Ishikawa (cell line): Measurements from ENCODE around the gene UTS2R.

Source experiments
- CEBPB ChIP-seq: IDR thresholded peaks from 2 replicates; pipeline ENCODE4 v1.6.1; 2012
- CREB1 ChIP-seq: IDR thresholded peaks from 2 replicates; pipeline ENCODE4 v1.6.1; 2012; ENCODE audit warnings: low read depth
- EGR1 ChIP-seq: IDR thresholded peaks from 2 replicates; pipeline ENCODE4 v1.6.1; 2012
- EP300 ChIP-seq: IDR thresholded peaks from 2 replicates; pipeline ENCODE4 v1.6.1; 2012; ENCODE audit warnings: borderline replicate concordance
- FOXM1 ChIP-seq: IDR thresholded peaks from 2 replicates; pipeline ENCODE4 v1.6.1; 2012; ENCODE audit warnings: low read depth, borderline replicate concordance
- NFIC ChIP-seq: IDR thresholded peaks from 2 replicates; pipeline ENCODE4 v1.6.1; 2012
- RAD21 ChIP-seq: IDR thresholded peaks from 2 replicates; pipeline ENCODE4 v1.6.1; 2012; ENCODE audit warnings: low read depth
- TAF1 ChIP-seq: IDR thresholded peaks from 2 replicates; pipeline ENCODE4 v1.6.1; 2012; ENCODE audit warnings: low read depth, mild to moderate bottlenecking
- TCF12 ChIP-seq: IDR thresholded peaks from 2 replicates; pipeline ENCODE4 v1.6.1; 2012; ENCODE audit warnings: low read depth
- TEAD4 ChIP-seq: IDR thresholded peaks from 2 replicates; pipeline ENCODE4 v1.6.1; 2012
- YY1 ChIP-seq: IDR thresholded peaks from 2 replicates; pipeline ENCODE4 v1.6.1; 2012; ENCODE audit warnings: low read depth
- ZBTB7A ChIP-seq: IDR thresholded peaks from 2 replicates; pipeline ENCODE4 v1.6.1; 2012; ENCODE audit warnings: low read depth
- TF ChIP-seq, protein P1 (sequence below): IDR thresholded peaks from 2 replicates; pipeline ENCODE4 v1.6.1; 2012; ENCODE audit warnings: low read depth, mild to moderate bottlenecking
- TF ChIP-seq, protein P2 (sequence below): IDR thresholded peaks from 2 replicates; pipeline ENCODE4 v1.6.1; 2012
- TF ChIP-seq, protein P3 (sequence below): IDR thresholded peaks from 2 replicates; pipeline ENCODE4 v1.6.1; 2012

The UTS2R gene

DNA sequence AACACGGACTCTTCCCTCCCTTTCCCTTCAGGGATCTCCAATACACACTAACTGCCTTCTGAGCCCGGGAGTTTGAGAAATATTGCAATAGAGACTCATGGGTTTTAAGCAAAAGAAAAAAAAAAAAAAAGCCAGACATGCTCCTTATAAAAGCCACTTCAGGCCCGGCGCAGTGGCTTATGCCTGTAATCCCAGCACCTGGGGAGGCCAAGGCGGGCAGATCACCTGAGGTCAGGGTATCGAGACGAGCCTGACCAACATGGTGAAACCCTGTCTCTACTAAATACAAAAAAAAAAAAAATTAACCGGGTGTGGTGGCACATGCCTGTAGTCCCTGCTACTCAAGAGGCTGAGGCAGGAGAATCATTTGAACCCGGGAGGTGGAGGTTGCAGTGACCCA is 44.2 kb downstream of the UTS2R start:
- TF ChIP-seq TEAD4 (no peak), ZBTB7A (no peak)
- TF ChIP-seq, protein P1, sequence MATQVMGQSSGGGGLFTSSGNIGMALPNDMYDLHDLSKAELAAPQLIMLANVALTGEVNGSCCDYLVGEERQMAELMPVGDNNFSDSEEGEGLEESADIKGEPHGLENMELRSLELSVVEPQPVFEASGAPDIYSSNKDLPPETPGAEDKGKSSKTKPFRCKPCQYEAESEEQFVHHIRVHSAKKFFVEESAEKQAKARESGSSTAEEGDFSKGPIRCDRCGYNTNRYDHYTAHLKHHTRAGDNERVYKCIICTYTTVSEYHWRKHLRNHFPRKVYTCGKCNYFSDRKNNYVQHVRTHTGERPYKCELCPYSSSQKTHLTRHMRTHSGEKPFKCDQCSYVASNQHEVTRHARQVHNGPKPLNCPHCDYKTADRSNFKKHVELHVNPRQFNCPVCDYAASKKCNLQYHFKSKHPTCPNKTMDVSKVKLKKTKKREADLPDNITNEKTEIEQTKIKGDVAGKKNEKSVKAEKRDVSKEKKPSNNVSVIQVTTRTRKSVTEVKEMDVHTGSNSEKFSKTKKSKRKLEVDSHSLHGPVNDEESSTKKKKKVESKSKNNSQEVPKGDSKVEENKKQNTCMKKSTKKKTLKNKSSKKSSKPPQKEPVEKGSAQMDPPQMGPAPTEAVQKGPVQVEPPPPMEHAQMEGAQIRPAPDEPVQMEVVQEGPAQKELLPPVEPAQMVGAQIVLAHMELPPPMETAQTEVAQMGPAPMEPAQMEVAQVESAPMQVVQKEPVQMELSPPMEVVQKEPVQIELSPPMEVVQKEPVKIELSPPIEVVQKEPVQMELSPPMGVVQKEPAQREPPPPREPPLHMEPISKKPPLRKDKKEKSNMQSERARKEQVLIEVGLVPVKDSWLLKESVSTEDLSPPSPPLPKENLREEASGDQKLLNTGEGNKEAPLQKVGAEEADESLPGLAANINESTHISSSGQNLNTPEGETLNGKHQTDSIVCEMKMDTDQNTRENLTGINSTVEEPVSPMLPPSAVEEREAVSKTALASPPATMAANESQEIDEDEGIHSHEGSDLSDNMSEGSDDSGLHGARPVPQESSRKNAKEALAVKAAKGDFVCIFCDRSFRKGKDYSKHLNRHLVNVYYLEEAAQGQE, result no peak

DNA sequence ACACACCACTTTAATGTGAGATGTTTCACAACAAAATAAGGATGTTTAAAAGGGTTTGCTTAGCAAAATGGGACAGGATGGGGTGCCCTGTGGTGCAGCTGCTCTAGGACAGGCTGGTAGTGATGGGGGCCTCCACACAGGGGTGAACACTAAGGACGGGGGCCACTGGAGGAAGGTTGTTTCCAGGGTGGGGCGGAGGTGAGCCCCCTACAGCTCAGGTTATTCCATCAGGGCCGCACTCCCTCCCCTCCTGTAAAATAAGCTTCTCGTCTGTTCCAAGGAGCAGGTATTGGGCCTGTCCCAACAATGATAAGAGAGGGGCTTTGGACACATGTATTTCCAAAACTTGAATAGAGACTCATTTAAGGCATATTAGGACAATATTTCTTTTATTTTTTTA is 44.7 kb downstream of the UTS2R start:
- TF ChIP-seq, protein P2, sequence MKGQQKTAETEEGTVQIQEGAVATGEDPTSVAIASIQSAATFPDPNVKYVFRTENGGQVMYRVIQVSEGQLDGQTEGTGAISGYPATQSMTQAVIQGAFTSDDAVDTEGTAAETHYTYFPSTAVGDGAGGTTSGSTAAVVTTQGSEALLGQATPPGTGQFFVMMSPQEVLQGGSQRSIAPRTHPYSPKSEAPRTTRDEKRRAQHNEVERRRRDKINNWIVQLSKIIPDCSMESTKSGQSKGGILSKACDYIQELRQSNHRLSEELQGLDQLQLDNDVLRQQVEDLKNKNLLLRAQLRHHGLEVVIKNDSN, result no peak
- no peak for TF ChIP-seq FOXM1
- TF ChIP-seq YY1, result no peak
- TF ChIP-seq RAD21, result no peak
- TF ChIP-seq, protein P3, sequence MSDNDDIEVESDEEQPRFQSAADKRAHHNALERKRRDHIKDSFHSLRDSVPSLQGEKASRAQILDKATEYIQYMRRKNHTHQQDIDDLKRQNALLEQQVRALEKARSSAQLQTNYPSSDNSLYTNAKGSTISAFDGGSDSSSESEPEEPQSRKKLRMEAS, result no peak
- no peak for TF ChIP-seq TAF1

DNA sequence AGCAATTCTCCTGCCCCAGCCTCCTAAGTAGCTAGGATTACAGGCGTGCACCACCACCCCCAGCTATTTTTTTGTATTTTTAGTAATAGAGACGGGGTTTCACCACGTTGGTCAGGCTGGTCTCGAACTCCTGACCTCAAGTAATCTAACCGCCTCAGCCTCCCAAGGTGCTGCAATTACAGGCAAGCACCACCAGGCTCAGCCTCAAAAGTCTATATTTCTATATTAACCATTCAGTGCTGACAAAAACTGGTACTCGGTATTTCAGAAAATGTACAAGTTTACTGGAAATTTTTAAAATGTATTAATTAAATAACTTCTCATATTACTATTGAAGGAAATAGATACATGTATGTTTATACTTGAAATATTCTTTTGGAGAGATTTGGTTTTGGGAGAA is 45.2 kb downstream of the UTS2R start:
- no peak for TF ChIP-seq CREB1
- TF ChIP-seq TEAD4, result no peak
- TF ChIP-seq TAF1, result no peak
- TF ChIP-seq CEBPB, result no peak
- TF ChIP-seq RAD21, result no peak
- TF ChIP-seq YY1, result no peak
- TF ChIP-seq EP300, result no peak
- no peak for TF ChIP-seq EGR1
- TF ChIP-seq, protein P3, result no peak
- TF ChIP-seq ZBTB7A, result no peak
- no peak for TF ChIP-seq NFIC
- TF ChIP-seq, protein P2, result no peak
- TF ChIP-seq FOXM1, result no peak
- TF ChIP-seq TCF12, result no peak
- TF ChIP-seq, protein P1, result no peak

DNA sequence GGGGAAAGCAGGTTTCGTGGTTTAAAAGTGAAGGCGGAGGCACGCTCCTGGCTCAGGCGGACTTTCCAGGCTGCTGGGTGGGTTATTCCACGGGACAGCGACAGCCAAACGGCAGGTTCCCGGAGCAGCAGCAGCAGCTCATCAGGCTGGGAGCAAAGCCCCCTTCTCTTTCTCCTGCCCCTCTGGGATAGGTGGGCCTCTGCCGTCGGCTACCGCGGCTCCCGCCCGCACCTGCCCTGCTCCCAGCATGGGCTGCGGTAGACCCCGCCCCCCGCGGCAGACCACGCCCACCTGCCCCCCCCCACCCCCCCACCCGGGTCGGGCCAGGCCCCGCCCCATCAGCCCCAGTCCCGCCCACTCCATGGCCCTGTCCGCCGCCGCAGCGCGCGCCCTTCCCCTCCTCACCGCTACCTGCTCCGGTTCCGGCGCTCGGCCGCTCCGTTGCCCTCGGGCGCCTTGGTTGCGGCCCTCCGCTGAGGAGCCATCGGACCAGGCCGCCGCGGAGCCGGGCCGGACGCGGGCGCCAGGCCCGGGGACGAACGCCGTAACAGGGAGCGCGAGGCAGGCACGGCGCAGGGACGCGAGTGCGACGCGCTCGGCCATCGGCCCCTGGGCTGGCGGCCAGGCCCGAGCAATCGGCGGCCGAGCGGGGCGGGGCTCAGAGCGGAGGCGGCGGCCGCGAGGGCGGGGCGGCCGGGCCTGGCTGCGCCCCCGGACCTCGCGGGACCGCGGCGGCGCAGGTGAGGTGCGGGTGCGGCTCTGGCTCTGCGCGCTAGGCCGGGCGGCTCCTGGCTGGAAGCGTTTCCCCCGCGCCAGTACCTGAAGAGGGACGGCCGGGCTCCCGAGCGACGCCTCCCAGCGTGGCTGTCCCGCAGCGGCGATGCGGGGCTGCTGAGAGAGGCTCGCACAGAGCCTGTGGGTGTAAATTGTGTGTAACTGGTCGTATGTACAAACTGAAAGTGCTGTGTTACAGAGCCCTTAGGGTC is 46.7 kb downstream of the UTS2R start, which contains the start of the genes HEXD and OGFOD3:
Gene HEXD, plus strand, starts transcription at position 347 of the 986 bp plus-strand sequence. CDS start 1,453 bp downstream, outside the sequence.
Gene OGFOD3, minus strand, starts transcription at position 586 of the 986 bp plus-strand sequence. Its CDS starts 101 bp downstream, at position 485.
- TF ChIP-seq, protein P2, result no peak
- TF ChIP-seq YY1, result peak; percentile 89
- TF ChIP-seq FOXM1, result no peak
- TF ChIP-seq CREB1, result no peak
- TF ChIP-seq, protein P1, result peak; percentile 41; the same call in 1 of the 2 replicates
- TF ChIP-seq ZBTB7A, result no peak
- TF ChIP-seq EGR1, result peak; percentile 54; the same call in 1 of the 2 replicates
- TF ChIP-seq EP300, result no peak
- no peak for TF ChIP-seq RAD21
- TF ChIP-seq CEBPB, result no peak
- TF ChIP-seq NFIC, result 0 out of 2 replicates have a peak, but pooled peaks have one; percentile 4
- TF ChIP-seq, protein P3, result peak; percentile 59; the same call in 1 of the 2 replicates
- TF ChIP-seq TCF12, result no peak
- no peak for TF ChIP-seq TEAD4
- TF ChIP-seq TAF1, result 0 out of 2 replicates have a peak, but pooled peaks have one; percentile 6
